ENCODE data around the gene ADAMTS17.

ADAMTS17 gene

GRCh38 chr15:99974246-99974645 lies 367.5 kb downstream of the ADAMTS17 start:
- in situ Hi-C loops (cut with MboI; ENCODE audit: low sequenced_read_pairs, unreplicated experiment), result no loop called here
- DNase-seq (ENCODE audit: low spot score), result no peak
- TF ChIP-seq CTCF (IDR thresholded peaks at IDR 0.05; ENCODE audit: borderline replicate concordance, control extremely low read depth, extremely low read depth, insufficient read depth, missing control alignments), result no peak

- TF ChIP-seq CTCF (IDR thresholded peaks at IDR 0.05; ENCODE audit: borderline replicate concordance, control extremely low read depth, extremely low read depth, insufficient read depth, missing control alignments), result no peak
- no peak for DNase-seq (ENCODE audit: low spot score)
- in situ Hi-C loops (cut with MboI; ENCODE audit: low sequenced_read_pairs, unreplicated experiment), result no loop called here
These were observed 368.4 kb downstream of the ADAMTS17 start for GRCh38 chr15:99973351-99973750.

GRCh38 chr15:99970891-99971430 lies 370.8 kb downstream of the ADAMTS17 start:
- no peak for TF ChIP-seq CTCF (IDR thresholded peaks at IDR 0.05; ENCODE audit: borderline replicate concordance, control extremely low read depth, extremely low read depth, insufficient read depth, missing control alignments)
- in situ Hi-C loops (cut with MboI; ENCODE audit: low sequenced_read_pairs, unreplicated experiment), result no loop called here

GRCh38 chr15:99969261-99969920 lies 372.4 kb downstream of the ADAMTS17 start:
- in situ Hi-C loops (cut with MboI; ENCODE audit: low sequenced_read_pairs, unreplicated experiment), result no loop called here

More at GRCh38 chr15:99970891-99971430, 370.8 kb downstream of the ADAMTS17 start:
- DNase-seq (ENCODE audit: low spot score), result no peak

GRCh38 chr15:99967841-99968371 lies 373.9 kb downstream of the ADAMTS17 start:
- no peak for DNase-seq (ENCODE audit: low spot score)
- in situ Hi-C loops (cut with MboI; ENCODE audit: low sequenced_read_pairs, unreplicated experiment), result no loop called here

More at GRCh38 chr15:99969261-99969920, 372.4 kb downstream of the ADAMTS17 start:
- TF ChIP-seq CTCF (IDR thresholded peaks at IDR 0.05; ENCODE audit: borderline replicate concordance, control extremely low read depth, extremely low read depth, insufficient read depth, missing control alignments), result no peak
- DNase-seq (ENCODE audit: low spot score), result no peak

GRCh38 chr15:99966815-99967214 lies 375.0 kb downstream of the ADAMTS17 start:
- in situ Hi-C loops (cut with MboI; ENCODE audit: low sequenced_read_pairs, unreplicated experiment), result no loop called here
- no peak for DNase-seq (ENCODE audit: low spot score)
- no peak for TF ChIP-seq CTCF (IDR thresholded peaks at IDR 0.05; ENCODE audit: borderline replicate concordance, control extremely low read depth, extremely low read depth, insufficient read depth, missing control alignments)

More at GRCh38 chr15:99967841-99968371, 373.9 kb downstream of the ADAMTS17 start:
- no peak for TF ChIP-seq CTCF (IDR thresholded peaks at IDR 0.05; ENCODE audit: borderline replicate concordance, control extremely low read depth, extremely low read depth, insufficient read depth, missing control alignments)

Data from GM13976 (cell line).